ENCODE measurements around the gene CCDC88A. TPM values are rescaled to one million over a fixed set of nuclear protein-coding genes. Genes with fewer than 3 reads are reported as not detected.

The CCDC88A gene
- total RNA-seq, 1 donor from 2014 or later: 42.1 TPM

- DNase-seq (ENCODE audit: low read depth in 2 of 2): peak in 1 of 2 donors; percentile 14
Observed at GRCh38 chr2:55422876-55423665, 3.4 kb upstream of the CCDC88A start.

- no peak for DNase-seq (ENCODE audit: low read depth in 2 of 2)
Observed at GRCh38 chr2:55421326-55421725, 1.7 kb upstream of the CCDC88A start.

- DNase-seq (ENCODE audit: low read depth in 2 of 2): no peak
Observed at GRCh38 chr2:55420871-55421270, 1.2 kb upstream of the CCDC88A start.

GRCh38 chr2:55420439-55420725 lies 726 bp upstream of the CCDC88A start:
- DNase-seq (ENCODE audit: low read depth in 2 of 2): peak in 1 of 2 donors; percentile 41

- DNase-seq (ENCODE audit: low read depth in 2 of 2): peak in 1 of 2 donors; percentile 32
Observed at GRCh38 chr2:55419233-55419678, 400 bp downstream of the CCDC88A start.

- peak; percentile 16 to 27 for DNase-seq (ENCODE audit: low read depth in 2 of 2)
Observed at GRCh38 chr2:55418512-55419232, 984 bp downstream of the CCDC88A start.

- DNase-seq (ENCODE audit: low read depth in 2 of 2): no peak
Observed at GRCh38 chr2:55418072-55418471, 1.6 kb downstream of the CCDC88A start.

- no peak for DNase-seq (ENCODE audit: low read depth in 2 of 2)
Observed at GRCh38 chr2:55416786-55417568, 2.7 kb downstream of the CCDC88A start.

- DNase-seq (ENCODE audit: low read depth in 2 of 2): no peak
Observed at GRCh38 chr2:55415300-55415699, 4.4 kb downstream of the CCDC88A start.

GRCh38 chr2:55408918-55409868 lies 10.5 kb downstream of the CCDC88A start:
- no peak for DNase-seq (ENCODE audit: low read depth in 2 of 2)

- no peak for DNase-seq (ENCODE audit: low read depth in 2 of 2)
Observed at GRCh38 chr2:55408098-55408882, 11.4 kb downstream of the CCDC88A start.

GRCh38 chr2:55405116-55405515 lies 14.5 kb downstream of the CCDC88A start:
- DNase-seq (ENCODE audit: low read depth in 2 of 2): no peak

GRCh38 chr2:55403256-55403998 lies 16.2 kb downstream of the CCDC88A start:
- no peak for DNase-seq (ENCODE audit: low read depth in 2 of 2)

GRCh38 chr2:55401124-55401523 lies 18.5 kb downstream of the CCDC88A start:
- DNase-seq (ENCODE audit: low read depth in 2 of 2): no peak

- DNase-seq (ENCODE audit: low read depth in 2 of 2): no peak
Observed at GRCh38 chr2:55400332-55400731, 19.3 kb downstream of the CCDC88A start.

- no peak for DNase-seq (ENCODE audit: low read depth in 2 of 2)
Observed at GRCh38 chr2:55399815-55400214, 19.8 kb downstream of the CCDC88A start.

GRCh38 chr2:55395724-55396605 lies 23.7 kb downstream of the CCDC88A start:
- DNase-seq (ENCODE audit: low read depth in 2 of 2): no peak

- no peak for DNase-seq (ENCODE audit: low read depth in 2 of 2)
Observed at GRCh38 chr2:55391615-55392242, 27.9 kb downstream of the CCDC88A start.

Measured in lung microvascular endothelial cell (primary cell).